ENCODE results near the gene FBXO31. TPM values are rescaled to one million over a fixed set of nuclear protein-coding genes. Genes with fewer than 3 reads are reported as not detected.

The FBXO31 gene
- 10 to 100 TPM; 21.9 to 29.1 TPM for total RNA-seq

GRCh38 chr16:87383505-87384161 is at the start of gene FBXO31:
FBXO31 (minus strand) TSS chr16:87383776; CDS start chr16:87383744, 32 bp downstream.
- no peaks in the 10 kb centered on the region for H3K27me3 Mint-ChIP-seq
- peaks cover 30% of the 10 kb centered on the region for H3K4me1 Mint-ChIP-seq
- H3K27ac Mint-ChIP-seq, result peak within 1 kb of the TSS; percentile 100
- H3K36me3 Mint-ChIP-seq (ENCODE audit: low read depth), result peaks cover 25% of the 10 kb centered on the region
- peak within 1 kb of the TSS; percentile 92 for H3K4me3 Mint-ChIP-seq
- no peaks in the 10 kb centered on the region for H3K9me3 Mint-ChIP-seq
- ATAC-seq (replicated peaks), result peak; percentile 65

DNA sequence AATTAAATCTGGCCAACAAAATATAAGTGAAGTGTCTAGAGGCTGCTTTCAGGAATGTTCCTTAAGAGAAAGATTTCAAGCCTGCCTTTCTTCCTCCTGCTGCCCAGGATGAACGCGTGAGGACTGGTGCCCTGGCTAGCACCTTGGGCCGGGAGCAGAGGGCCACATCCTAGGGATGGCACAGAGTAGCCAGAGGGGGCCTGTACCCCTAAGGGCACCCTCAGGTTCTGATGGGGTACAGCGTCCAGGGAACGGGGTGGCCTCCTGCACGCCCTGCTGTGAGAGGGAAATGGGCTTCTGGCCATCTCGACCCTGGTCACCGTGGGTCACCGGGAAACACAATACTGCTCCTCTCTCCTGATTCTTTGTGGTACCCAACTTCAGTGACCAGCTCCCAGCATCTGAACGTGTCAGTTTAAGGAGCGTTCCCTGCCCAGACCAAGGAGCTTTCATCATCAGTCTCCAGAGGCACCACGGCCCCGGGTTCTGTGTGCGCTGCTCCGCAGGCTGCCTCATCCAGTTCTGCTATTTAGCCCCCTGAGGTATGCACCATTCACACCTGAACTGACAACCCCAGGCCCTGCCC is 48.8 kb upstream of the FBXO31 start:
- Mint-ChIP-seq H3K9me3 (no peaks in the 10 kb centered on the region), H3K27me3 (no peaks in the 10 kb centered on the region), H3K4me1 (peaks cover 6% of the 10 kb centered on the region), H3K36me3 (ENCODE audit: low read depth) (peaks cover 17% of the 10 kb centered on the region), H3K4me3 (no peak overlapping the region), H3K27ac (no peak overlapping the region)
- no peak for ATAC-seq (replicated peaks)

GRCh38 chr16:87431926-87432325 is 48.4 kb upstream of the FBXO31 start:
- Mint-ChIP-seq H3K27me3 (no peaks in the 10 kb centered on the region), H3K4me3 (no peak overlapping the region), H3K9me3 (no peaks in the 10 kb centered on the region), H3K4me1 (peaks cover 6% of the 10 kb centered on the region), H3K27ac (no peak overlapping the region), H3K36me3 (ENCODE audit: low read depth) (peaks cover 17% of the 10 kb centered on the region)
- no peak for ATAC-seq (replicated peaks)

- H3K4me3 Mint-ChIP-seq, result no peak overlapping the region
- ATAC-seq (replicated peaks), result no peak
- no peaks in the 10 kb centered on the region for H3K9me3 Mint-ChIP-seq
- peaks cover 6% of the 10 kb centered on the region for H3K4me1 Mint-ChIP-seq
- H3K27me3 Mint-ChIP-seq, result no peaks in the 10 kb centered on the region
- no peak overlapping the region for H3K27ac Mint-ChIP-seq
- peaks cover 36% of the 10 kb centered on the region for H3K36me3 Mint-ChIP-seq (ENCODE audit: low read depth)
Observed at GRCh38 chr16:87426423-87427215, 43.0 kb upstream of the FBXO31 start.

DNA sequence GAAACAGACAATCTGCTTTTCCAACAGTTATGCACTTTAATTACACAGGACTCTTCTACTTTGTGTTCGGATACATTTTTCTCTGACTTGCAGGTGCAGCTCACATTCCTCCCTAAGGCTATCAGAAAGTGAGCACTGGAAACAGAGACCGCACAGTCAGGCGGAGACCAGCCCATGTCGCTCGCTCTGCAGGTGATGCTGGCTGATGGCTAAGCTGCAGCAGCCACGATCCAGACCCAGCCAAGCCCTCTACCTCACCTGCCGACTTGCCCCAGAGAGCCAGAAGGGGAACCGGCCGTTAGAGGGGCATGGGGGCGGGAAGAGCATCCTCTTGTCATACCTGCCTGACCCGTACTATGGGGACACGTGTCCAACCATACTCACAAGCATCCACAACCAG is 42.4 kb upstream of the FBXO31 start:
- Mint-ChIP-seq H3K4me1 (peaks cover 6% of the 10 kb centered on the region), H3K9me3 (no peaks in the 10 kb centered on the region), H3K27me3 (no peaks in the 10 kb centered on the region), H3K4me3 (no peak overlapping the region), H3K36me3 (ENCODE audit: low read depth) (peaks cover 38% of the 10 kb centered on the region), H3K27ac (no peak overlapping the region)
- no peak for ATAC-seq (replicated peaks)

DNA sequence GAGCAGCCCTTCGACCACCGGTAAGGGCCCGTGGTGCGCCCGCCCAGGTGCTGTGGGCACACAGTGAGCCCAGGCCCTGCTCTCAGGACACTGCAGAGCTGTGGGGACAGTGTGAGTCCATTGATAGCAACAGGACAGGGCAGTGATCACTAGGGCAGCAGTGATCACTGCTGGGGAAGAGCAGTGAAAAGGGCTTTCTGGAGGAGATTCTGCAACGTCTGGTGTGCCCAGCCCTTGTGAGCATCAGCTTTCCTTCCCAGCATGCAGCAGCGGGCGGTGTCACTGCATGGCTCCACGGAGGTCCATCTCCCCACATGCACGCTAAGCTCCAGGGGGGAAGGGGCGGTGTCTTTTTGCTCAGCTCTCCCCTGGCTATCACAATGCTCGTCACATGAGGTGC is 40.7 kb upstream of the FBXO31 start:
- no peak for ATAC-seq (replicated peaks)
- Mint-ChIP-seq H3K27me3 (no peaks in the 10 kb centered on the region), H3K27ac (no peak overlapping the region), H3K9me3 (no peaks in the 10 kb centered on the region), H3K36me3 (ENCODE audit: low read depth) (peaks cover 42% of the 10 kb centered on the region), H3K4me1 (peaks cover 6% of the 10 kb centered on the region), H3K4me3 (no peak overlapping the region)

DNA sequence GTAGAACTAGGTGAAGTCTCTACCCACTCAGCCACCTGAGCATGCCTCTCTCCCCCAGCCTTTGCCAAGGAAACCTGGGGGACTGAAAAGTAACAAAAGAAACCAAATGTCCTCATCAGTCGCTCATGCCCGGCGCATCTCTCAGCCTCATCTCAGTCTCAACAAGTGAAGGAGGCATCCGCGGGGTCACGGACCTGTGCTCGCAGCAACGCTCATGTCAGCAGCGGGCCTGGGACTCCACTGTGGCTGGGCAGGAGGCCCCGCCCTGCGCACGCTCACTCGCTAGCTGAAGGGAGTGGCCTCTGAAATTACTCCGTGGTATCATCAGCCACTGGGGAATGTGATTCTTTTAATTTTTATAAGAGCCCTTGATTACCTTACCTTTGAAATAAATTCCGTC is 39.9 kb upstream of the FBXO31 start:
- H3K36me3 Mint-ChIP-seq (ENCODE audit: low read depth), result peaks cover 44% of the 10 kb centered on the region
- H3K27ac Mint-ChIP-seq, result no peak overlapping the region
- H3K27me3 Mint-ChIP-seq, result no peaks in the 10 kb centered on the region
- peaks cover 6% of the 10 kb centered on the region for H3K4me1 Mint-ChIP-seq
- no peak overlapping the region for H3K4me3 Mint-ChIP-seq
- ATAC-seq (replicated peaks), result no peak
- no peaks in the 10 kb centered on the region for H3K9me3 Mint-ChIP-seq

DNA sequence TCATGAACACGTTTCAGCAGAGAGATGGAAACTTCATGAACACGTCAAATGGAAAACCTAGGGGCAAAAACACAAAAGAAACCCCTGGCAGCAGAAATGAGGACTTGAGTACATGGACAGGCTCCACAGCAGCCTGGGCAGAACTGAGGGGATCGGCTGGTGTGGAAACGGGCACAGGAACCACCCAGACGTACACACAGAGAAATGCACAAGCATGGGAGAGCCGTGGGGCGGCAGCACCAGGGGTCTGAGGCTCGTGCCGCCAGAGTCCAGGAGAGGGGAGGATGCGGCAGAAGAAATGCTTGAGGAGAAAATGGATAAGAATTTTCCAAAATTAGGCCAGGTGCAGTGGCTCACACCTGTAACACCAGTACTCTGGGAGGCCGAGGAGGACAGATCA is 38.5 kb upstream of the FBXO31 start:
- peaks cover 6% of the 10 kb centered on the region for H3K4me1 Mint-ChIP-seq
- no peaks in the 10 kb centered on the region for H3K9me3 Mint-ChIP-seq

DNA sequence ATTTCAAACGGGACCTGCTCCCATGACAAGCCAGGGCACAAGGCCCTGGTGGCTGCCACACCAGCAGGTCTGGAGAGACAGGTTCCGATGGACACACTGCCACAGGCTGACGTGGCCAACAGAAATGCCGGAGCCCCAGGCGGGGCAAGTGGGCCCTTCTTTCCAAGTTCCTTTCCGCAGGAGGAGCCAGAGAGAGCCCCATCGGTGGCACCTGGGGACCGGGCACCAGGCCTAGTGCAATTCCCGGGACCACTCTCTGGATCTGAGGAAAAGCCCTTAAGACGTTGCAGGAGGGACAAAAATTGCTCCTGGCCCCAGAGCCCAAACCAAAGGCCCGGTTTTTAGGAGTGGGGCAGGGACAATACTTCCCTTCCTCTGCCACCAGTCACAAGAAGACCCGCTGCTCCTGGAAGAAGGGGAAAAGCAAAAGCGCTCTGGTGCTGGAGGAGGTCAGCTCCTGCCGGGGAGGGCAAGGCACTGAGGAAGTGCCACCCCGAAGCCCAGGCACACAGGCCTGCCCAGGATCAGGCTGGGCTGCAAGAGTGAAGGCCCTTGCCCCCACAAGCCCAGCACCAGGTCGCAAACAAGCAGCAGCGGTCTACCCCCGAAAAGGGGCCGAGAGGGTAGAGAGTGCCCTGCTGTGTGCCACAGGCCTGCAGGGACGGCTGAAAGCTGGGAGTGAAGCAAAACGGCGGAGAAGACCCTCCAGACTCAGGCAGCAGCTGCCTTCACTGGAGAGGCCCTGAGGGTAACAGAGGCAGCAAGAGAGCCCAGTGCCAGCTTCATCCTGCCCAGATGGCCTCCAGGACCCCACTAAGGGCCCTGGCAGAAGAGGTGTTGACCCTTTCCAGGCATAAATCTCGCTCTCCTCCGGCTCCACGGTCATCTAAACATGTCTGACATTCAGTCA is 37.7 kb upstream of the FBXO31 start:
- H3K27ac Mint-ChIP-seq, result no peak overlapping the region
- no peak for ATAC-seq (replicated peaks)
- no peaks in the 10 kb centered on the region for H3K9me3 Mint-ChIP-seq
- H3K27me3 Mint-ChIP-seq, result no peaks in the 10 kb centered on the region
- H3K4me1 Mint-ChIP-seq, result peaks cover 6% of the 10 kb centered on the region
- no peak overlapping the region for H3K4me3 Mint-ChIP-seq
- peaks cover 47% of the 10 kb centered on the region for H3K36me3 Mint-ChIP-seq (ENCODE audit: low read depth)

More for the DNA sequence above, 38.5 kb upstream of the FBXO31 start:
- Mint-ChIP-seq H3K27ac (no peak overlapping the region), H3K27me3 (no peaks in the 10 kb centered on the region), H3K4me3 (no peak overlapping the region), H3K36me3 (ENCODE audit: low read depth) (peaks cover 47% of the 10 kb centered on the region)
- no peak for ATAC-seq (replicated peaks)

DNA sequence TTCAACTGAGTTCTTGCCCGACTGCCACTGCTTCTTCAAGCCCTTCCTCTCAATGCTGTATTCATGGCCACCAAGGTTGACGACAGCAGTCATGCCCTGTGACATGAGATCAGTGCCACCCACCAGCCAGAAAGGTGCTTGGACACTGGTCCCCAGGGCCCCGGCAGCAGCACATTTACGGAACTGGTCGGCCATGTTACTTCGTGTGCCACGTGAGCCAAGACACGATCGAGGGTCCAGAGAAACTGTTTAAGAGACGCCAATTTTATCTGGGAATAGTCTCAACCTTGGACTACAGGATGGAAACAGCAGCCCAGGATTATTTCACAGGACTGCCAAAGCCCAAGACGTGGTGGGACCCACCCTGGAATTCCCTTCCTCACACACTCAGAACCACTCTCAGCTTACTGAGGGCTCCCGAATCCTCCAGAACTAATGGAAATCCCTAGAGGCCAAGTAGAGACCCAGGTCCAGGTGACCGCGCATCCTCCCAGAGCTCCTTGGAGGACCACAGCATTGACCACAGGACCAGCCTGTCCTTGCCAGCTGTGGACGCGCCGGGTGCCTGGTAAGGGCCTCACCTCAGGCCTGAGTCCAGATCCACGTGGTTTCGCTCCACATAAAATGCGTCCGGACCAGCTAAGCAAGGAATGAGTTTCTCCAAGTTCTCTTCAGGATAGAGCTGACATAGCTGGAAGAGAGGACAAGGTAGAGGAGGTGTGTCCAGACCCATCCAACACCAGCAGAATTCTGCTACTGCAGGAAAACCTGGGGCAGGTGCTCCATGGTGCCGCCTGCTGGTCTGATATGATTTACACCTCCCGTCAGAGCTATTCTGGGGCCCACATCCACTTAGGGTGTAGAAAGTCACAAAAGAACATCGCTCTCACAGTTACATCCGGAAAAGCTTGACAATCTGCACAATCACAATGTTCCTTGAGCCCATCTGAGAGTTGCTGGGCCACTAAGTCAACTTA is 36.7 kb upstream of the FBXO31 start:
- H3K4me1 Mint-ChIP-seq, result no peaks in the 10 kb centered on the region
- no peak overlapping the region for H3K27ac Mint-ChIP-seq
- no peaks in the 10 kb centered on the region for H3K27me3 Mint-ChIP-seq
- ATAC-seq (replicated peaks), result no peak
- H3K4me3 Mint-ChIP-seq, result no peak overlapping the region
- peaks cover 54% of the 10 kb centered on the region for H3K36me3 Mint-ChIP-seq (ENCODE audit: low read depth)
- no peaks in the 10 kb centered on the region for H3K9me3 Mint-ChIP-seq

DNA sequence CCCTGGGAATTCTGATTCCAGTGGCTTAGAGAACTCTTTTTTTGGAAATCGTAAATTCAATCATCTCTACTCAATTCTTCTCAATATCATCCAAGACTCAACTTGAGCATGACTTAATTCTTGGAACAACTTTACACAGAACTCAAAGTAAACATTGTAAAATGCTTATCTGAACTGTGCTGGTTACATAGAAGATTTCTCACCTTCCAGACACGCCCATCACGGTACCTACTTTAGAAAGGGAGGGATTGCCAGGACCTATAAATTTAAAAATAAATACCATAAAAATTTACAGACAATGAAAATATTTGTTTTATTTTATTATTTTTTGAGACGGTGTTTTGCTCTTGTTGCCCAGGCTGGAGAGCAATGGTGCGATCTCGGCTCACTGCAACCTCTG is 35.1 kb upstream of the FBXO31 start:
- ATAC-seq (replicated peaks), result no peak
- no peaks in the 10 kb centered on the region for H3K9me3 Mint-ChIP-seq
- H3K4me1 Mint-ChIP-seq, result no peaks in the 10 kb centered on the region
- H3K4me3 Mint-ChIP-seq, result no peak overlapping the region
- H3K27me3 Mint-ChIP-seq, result no peaks in the 10 kb centered on the region
- peaks cover 49% of the 10 kb centered on the region for H3K36me3 Mint-ChIP-seq (ENCODE audit: low read depth)
- H3K27ac Mint-ChIP-seq, result no peak overlapping the region

- no peak overlapping the region for H3K4me3 Mint-ChIP-seq
- ATAC-seq (replicated peaks), result no peak
- no peak overlapping the region for H3K27ac Mint-ChIP-seq
- H3K4me1 Mint-ChIP-seq, result no peaks in the 10 kb centered on the region
- H3K9me3 Mint-ChIP-seq, result no peaks in the 10 kb centered on the region
- H3K27me3 Mint-ChIP-seq, result no peaks in the 10 kb centered on the region
- H3K36me3 Mint-ChIP-seq (ENCODE audit: low read depth), result peaks cover 50% of the 10 kb centered on the region
Observed at GRCh38 chr16:87418216-87418615, 34.6 kb upstream of the FBXO31 start.

DNA sequence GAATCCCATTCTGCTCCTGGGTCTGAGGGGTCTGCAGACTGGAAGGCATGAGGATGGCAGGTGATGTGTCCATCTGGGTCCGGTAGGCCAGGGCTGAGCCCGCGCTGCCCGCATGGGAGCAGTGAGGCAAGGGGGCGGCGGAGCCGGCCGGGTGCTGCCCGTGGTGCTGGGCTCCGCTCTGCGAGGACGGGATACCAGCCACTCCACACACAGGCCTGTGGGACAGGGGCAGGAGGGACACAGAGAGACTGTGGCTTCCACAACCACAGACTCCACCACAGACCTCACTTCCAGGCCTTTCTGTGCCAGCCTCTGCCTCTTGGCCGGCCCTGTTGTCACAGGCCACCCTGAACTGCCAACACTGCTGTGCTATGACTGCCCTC is 33.9 kb upstream of the FBXO31 start:
- Mint-ChIP-seq H3K27me3 (no peaks in the 10 kb centered on the region), H3K4me3 (no peak overlapping the region), H3K9me3 (no peaks in the 10 kb centered on the region), H3K4me1 (no peaks in the 10 kb centered on the region), H3K36me3 (ENCODE audit: low read depth) (peaks cover 50% of the 10 kb centered on the region), H3K27ac (no peak overlapping the region)
- no peak for ATAC-seq (replicated peaks)

Measured in activated T-helper 17 cell treated with anti-CD3 and anti-CD28 coated beads, Interleukin-2, amount 50 U/mL, for 72 hours (primary cell).